ENCODE data around the gene MAP3K8.

MAP3K8 gene

GRCh38 chr10:30433730-30434272 lies at the start of gene MAP3K8:
TSS of gene MAP3K8 (plus strand) at chr10:30434184. CDS start at chr10:30438939, 4,755 bp downstream.
- Histone ChIP-seq H3K36me3 (ENCODE audit: control insufficient read depth, insufficient read depth, low read length) (no peaks in the 10 kb centered on the region), H3K4me3 (ENCODE audit: low read length) (peak within 1 kb of the TSS; percentile 53; the same call in 1 of the 2 replicates), H3K27ac (ENCODE audit: low read length) (no peak within 1 kb of the TSS), H3K4me1 (ENCODE audit: control insufficient read depth, insufficient read depth, low read length) (peaks cover 5% of the 10 kb centered on the region), H3K9me3 (ENCODE audit: control insufficient read depth, insufficient read depth, low read length) (no peaks in the 10 kb centered on the region), H3K27me3 (ENCODE audit: control insufficient read depth, insufficient read depth, low read length) (peaks cover 5% of the 10 kb centered on the region)
- DNase-seq (ENCODE audit: low read depth, low spot score): peak; percentile 45
- WGBS (ENCODE audit: insufficient coverage, insufficient read length): no CpG with 5 or more reads among the region's 56 CpGs

DNA sequence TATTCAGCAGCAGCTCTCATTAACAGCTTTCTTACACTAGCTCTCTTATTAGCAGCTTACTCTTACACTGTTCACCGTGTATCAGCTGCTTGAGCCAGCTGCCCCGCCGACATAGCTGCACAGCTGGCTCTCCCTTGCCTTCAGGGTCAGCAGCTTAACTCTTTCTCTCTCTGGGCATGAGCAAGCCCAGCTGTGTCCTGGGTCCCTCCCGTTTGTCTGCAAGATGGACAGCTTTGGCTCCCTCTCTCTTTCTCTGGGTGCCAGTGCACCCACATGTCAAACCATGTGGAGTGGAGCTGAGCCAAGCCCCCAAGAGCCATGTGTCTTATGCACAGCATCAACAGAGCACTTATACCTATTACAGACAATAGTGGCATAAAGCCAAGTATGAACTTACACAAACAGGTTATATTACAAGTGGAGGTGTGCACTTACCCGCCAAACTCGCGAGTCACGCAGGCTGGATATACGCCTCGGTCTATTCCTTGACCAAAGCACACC lies 49.2 kb upstream of the MAP3K8 start:
- Histone ChIP-seq H3K27ac (ENCODE audit: low read length) (no peak overlapping the region), H3K36me3 (ENCODE audit: control insufficient read depth, insufficient read depth, low read length) (no peaks in the 10 kb centered on the region), H3K9me3 (ENCODE audit: control insufficient read depth, insufficient read depth, low read length) (no peaks in the 10 kb centered on the region), H3K4me1 (ENCODE audit: control insufficient read depth, insufficient read depth, low read length) (no peaks in the 10 kb centered on the region), H3K4me3 (ENCODE audit: low read length) (no peak overlapping the region), H3K27me3 (ENCODE audit: control insufficient read depth, insufficient read depth, low read length) (no peaks in the 10 kb centered on the region)
- no peak for DNase-seq (ENCODE audit: low read depth, low spot score)
- WGBS (ENCODE audit: insufficient coverage, insufficient read length): no CpG with 5 or more reads among the region's 10 CpGs

DNA sequence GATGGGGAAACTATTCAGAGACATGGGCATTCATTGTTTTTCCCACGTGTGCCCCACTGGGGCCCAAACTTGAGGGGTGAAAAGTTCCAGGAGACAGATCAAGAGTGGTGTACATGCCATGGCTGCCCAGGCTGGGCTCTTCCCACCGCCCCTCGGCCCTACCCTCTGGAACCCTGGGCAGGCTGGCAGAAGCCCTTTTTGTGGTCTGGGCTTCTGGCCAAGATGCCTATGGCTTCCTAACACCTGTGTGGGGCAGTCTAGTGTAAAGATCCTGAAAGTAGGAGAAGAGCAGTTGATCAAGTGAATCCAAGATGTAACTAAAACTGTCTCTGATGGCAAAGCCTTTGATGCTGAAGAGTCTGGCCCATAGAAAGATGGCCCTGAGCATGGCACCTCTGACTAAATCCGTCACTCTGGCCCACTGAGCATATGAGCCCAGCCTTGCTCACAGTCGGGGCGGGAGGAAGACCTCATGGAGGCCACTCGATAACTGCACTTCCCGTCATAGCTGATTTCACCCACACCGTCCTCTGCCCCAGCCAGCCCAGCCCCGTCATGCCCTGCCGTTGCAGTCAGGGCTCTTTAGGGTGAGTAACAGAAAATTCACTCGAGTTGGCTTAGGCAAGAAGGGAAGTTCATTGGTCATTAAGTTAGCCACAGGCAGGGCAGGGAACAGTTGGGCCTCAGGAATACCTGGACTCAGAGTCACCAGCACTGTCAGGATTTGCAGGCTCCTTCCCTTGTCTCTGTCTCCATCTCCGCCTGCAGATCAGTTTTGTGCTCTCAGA lies 47.0 kb upstream of the MAP3K8 start:
- H3K27ac ChIP-seq (ENCODE audit: low read length): no peak overlapping the region
- DNase-seq (ENCODE audit: low read depth, low spot score): no peak
- no peak overlapping the region for H3K4me3 ChIP-seq (ENCODE audit: low read length)
- no peaks in the 10 kb centered on the region for H3K27me3 ChIP-seq (ENCODE audit: control insufficient read depth, insufficient read depth, low read length)
- H3K4me1 ChIP-seq (ENCODE audit: control insufficient read depth, insufficient read depth, low read length): no peaks in the 10 kb centered on the region
- H3K36me3 ChIP-seq (ENCODE audit: control insufficient read depth, insufficient read depth, low read length): no peaks in the 10 kb centered on the region
- H3K9me3 ChIP-seq (ENCODE audit: control insufficient read depth, insufficient read depth, low read length): no peaks in the 10 kb centered on the region
- WGBS (ENCODE audit: insufficient coverage, insufficient read length): no CpG with 5 or more reads among the region's 13 CpGs

DNA sequence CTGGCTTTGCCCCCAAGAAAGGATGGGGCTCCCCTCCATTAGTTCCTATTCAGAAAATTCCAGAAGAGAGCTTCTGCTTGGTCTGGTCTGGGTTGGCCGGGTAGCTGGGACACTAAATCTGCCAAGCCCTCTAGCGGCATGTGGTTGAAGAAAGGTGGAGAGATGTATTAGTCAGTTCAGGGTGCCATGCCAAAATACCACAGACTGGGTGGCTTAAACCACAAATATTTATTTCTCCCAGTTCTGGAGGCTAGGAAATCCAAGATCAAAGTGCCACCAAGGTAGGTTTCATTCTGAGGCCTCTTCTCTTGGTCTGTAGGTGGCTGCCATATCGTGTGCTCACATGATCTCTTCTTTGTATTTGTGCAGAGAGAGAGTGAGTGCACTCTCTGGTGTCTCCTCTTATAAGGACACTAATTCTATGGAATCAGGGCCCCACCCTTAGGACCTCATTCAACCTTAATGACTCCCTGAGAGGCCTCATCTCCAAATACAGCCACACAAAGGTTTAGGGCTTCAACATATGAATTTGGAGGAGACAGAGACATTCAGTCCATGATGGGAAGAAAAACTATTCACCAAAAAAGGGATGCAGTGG lies 46.2 kb upstream of the MAP3K8 start:
- no CpG with 5 or more reads among the region's 3 CpGs for WGBS (ENCODE audit: insufficient coverage, insufficient read length)
- H3K27me3 ChIP-seq (ENCODE audit: control insufficient read depth, insufficient read depth, low read length): no peaks in the 10 kb centered on the region
- no peaks in the 10 kb centered on the region for H3K36me3 ChIP-seq (ENCODE audit: control insufficient read depth, insufficient read depth, low read length)
- DNase-seq (ENCODE audit: low read depth, low spot score): no peak
- no peaks in the 10 kb centered on the region for H3K9me3 ChIP-seq (ENCODE audit: control insufficient read depth, insufficient read depth, low read length)
- H3K27ac ChIP-seq (ENCODE audit: low read length): no peak overlapping the region
- peaks cover 2% of the 10 kb centered on the region; the same call in 1 of the 2 replicates for H3K4me1 ChIP-seq (ENCODE audit: control insufficient read depth, insufficient read depth, low read length)
- no peak overlapping the region for H3K4me3 ChIP-seq (ENCODE audit: low read length)

DNA sequence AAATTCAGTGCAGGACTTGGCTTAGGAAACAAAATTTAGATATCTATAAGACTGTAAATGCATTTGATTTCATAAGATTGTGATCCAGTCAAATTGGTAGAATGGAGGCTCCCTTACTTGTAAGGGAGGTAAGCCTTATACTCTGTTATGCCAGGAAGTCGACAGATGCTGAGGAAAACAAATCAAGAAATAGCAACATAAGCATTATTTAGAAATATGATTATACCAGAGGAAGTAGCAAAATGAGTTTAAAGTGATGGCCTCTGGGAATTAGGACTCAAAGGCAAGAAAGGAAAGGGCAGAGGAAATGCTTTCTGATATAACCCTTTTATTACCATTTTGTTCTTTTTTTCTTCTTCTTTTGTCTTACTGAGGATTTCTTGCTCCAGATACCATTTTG lies 44.4 kb upstream of the MAP3K8 start:
- no CpG with 5 or more reads among the region's 1 CpG for WGBS (ENCODE audit: insufficient coverage, insufficient read length)
- Histone ChIP-seq H3K27me3 (ENCODE audit: control insufficient read depth, insufficient read depth, low read length) (no peaks in the 10 kb centered on the region), H3K4me3 (ENCODE audit: low read length) (no peak overlapping the region), H3K9me3 (ENCODE audit: control insufficient read depth, insufficient read depth, low read length) (no peaks in the 10 kb centered on the region), H3K36me3 (ENCODE audit: control insufficient read depth, insufficient read depth, low read length) (no peaks in the 10 kb centered on the region), H3K27ac (ENCODE audit: low read length) (no peak overlapping the region), H3K4me1 (ENCODE audit: control insufficient read depth, insufficient read depth, low read length) (peaks cover 2% of the 10 kb centered on the region; the same call in 1 of the 2 replicates)
- no peak for DNase-seq (ENCODE audit: low read depth, low spot score)

DNA sequence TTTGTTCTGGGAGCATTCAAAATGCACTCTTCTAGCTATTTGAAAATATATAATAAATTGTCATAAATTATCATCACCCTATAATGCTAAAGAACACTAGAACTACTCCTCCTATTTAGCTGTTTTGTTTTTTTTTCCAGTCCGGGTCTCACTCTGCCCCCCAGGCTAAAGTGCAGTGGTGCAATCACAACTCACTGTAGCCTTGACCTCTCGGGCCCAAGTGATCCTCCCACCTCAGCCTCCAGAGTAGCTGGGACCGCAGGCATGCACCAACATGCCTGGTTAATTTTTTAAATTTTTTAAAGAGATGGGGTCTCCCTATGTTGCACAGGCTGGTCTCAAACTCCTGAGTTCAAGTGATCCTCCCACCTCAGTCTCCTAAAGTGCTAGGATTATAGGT lies 43.8 kb upstream of the MAP3K8 start:
- DNase-seq (ENCODE audit: low read depth, low spot score): no peak
- no CpG with 5 or more reads among the region's 3 CpGs for WGBS (ENCODE audit: insufficient coverage, insufficient read length)
- H3K27me3 ChIP-seq (ENCODE audit: control insufficient read depth, insufficient read depth, low read length): no peaks in the 10 kb centered on the region
- H3K4me1 ChIP-seq (ENCODE audit: control insufficient read depth, insufficient read depth, low read length): peaks cover 2% of the 10 kb centered on the region; the same call in 1 of the 2 replicates
- H3K27ac ChIP-seq (ENCODE audit: low read length): no peak overlapping the region
- no peaks in the 10 kb centered on the region for H3K36me3 ChIP-seq (ENCODE audit: control insufficient read depth, insufficient read depth, low read length)
- no peak overlapping the region for H3K4me3 ChIP-seq (ENCODE audit: low read length)
- H3K9me3 ChIP-seq (ENCODE audit: control insufficient read depth, insufficient read depth, low read length): no peaks in the 10 kb centered on the region

DNA sequence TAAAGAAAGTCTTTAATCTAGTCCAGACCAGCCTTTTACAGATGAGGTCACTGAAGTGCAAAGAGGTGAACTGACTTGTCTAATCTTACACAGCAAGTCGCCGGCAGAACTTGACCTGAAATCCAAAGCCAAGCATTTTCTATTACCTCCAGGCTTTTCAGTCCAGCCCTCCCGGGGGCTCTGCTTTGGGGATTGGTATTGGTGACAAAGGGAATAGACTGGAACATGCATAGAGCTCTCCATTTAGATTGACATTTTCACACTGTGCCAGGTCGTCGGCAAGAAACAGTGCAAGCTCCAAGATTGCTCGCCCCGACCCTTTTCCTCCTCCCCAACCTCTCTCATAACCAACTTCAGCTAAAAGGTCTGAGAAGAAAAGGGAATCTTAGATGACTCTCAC lies 42.7 kb upstream of the MAP3K8 start:
- Histone ChIP-seq H3K4me3 (ENCODE audit: low read length) (no peak overlapping the region), H3K27ac (ENCODE audit: low read length) (no peak overlapping the region), H3K36me3 (ENCODE audit: control insufficient read depth, insufficient read depth, low read length) (no peaks in the 10 kb centered on the region), H3K9me3 (ENCODE audit: control insufficient read depth, insufficient read depth, low read length) (no peaks in the 10 kb centered on the region), H3K27me3 (ENCODE audit: control insufficient read depth, insufficient read depth, low read length) (no peaks in the 10 kb centered on the region), H3K4me1 (ENCODE audit: control insufficient read depth, insufficient read depth, low read length) (peaks cover 2% of the 10 kb centered on the region; the same call in 1 of the 2 replicates)
- DNase-seq (ENCODE audit: low read depth, low spot score): no peak
- WGBS (ENCODE audit: insufficient coverage, insufficient read length): no CpG with 5 or more reads among the region's 7 CpGs

- peak; percentile 57 for DNase-seq (ENCODE audit: low read depth, low spot score)
- Histone ChIP-seq H3K4me3 (ENCODE audit: low read length) (no peak overlapping the region), H3K4me1 (ENCODE audit: control insufficient read depth, insufficient read depth, low read length) (peaks cover 2% of the 10 kb centered on the region; the same call in 1 of the 2 replicates), H3K9me3 (ENCODE audit: control insufficient read depth, insufficient read depth, low read length) (no peaks in the 10 kb centered on the region), H3K27ac (ENCODE audit: low read length) (no peak overlapping the region), H3K27me3 (ENCODE audit: control insufficient read depth, insufficient read depth, low read length) (no peaks in the 10 kb centered on the region), H3K36me3 (ENCODE audit: control insufficient read depth, insufficient read depth, low read length) (no peaks in the 10 kb centered on the region)
- WGBS (ENCODE audit: insufficient coverage, insufficient read length): no CpG with 5 or more reads among the region's 17 CpGs
Measured at GRCh38 chr10:30392564-30392990, 41.4 kb upstream of the MAP3K8 start.

DNA sequence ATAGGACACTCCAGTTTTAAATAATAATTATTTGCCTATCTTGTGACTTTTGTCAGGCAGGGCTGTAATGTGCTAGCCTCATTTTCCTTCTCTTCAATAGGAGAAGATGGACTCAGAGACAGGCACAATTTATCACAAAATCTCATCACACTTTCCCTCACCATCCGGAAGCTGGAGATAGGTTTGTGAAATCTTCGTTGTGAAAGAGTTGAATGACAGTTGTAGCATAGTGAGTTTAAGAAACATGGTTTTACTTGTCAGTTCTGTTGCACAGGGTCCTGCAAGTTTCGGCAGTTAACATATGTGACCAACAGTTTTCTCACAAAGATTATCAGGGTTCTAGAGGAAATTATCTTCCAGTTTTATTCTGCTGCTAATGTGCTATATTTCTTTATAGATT lies 37.7 kb upstream of the MAP3K8 start:
- WGBS (ENCODE audit: insufficient coverage, insufficient read length): no CpG with 5 or more reads among the region's 3 CpGs
- no peaks in the 10 kb centered on the region for H3K27me3 ChIP-seq (ENCODE audit: control insufficient read depth, insufficient read depth, low read length)

DNA sequence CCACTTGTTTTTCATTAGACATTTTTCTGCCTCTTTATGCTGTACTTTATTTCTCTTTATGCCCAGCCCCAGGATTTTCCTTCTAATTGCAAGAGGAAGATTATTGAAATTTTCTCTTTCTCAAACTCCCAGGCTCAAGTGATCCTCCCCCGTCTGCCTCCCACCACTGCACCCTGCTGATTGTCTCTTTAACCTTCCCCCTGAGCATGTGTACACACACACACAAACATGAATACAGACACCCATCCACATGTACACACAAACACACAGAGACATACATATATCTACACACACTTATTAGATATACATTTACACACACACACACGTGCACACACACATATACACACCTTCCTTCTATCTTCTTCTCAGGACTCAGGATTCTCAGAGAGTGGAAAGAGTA lies 37.3 kb upstream of the MAP3K8 start:
- H3K9me3 ChIP-seq (ENCODE audit: control insufficient read depth, insufficient read depth, low read length): no peaks in the 10 kb centered on the region
- no peak overlapping the region for H3K27ac ChIP-seq (ENCODE audit: low read length)
- H3K4me3 ChIP-seq (ENCODE audit: low read length): no peak overlapping the region
- no peaks in the 10 kb centered on the region for H3K27me3 ChIP-seq (ENCODE audit: control insufficient read depth, insufficient read depth, low read length)
- H3K4me1 ChIP-seq (ENCODE audit: control insufficient read depth, insufficient read depth, low read length): peaks cover 2% of the 10 kb centered on the region
- no CpG with 5 or more reads among the region's 2 CpGs for WGBS (ENCODE audit: insufficient coverage, insufficient read length)
- no peaks in the 10 kb centered on the region for H3K36me3 ChIP-seq (ENCODE audit: control insufficient read depth, insufficient read depth, low read length)
- DNase-seq (ENCODE audit: low read depth, low spot score): no peak

More for the DNA sequence above, 37.7 kb upstream of the MAP3K8 start:
- no peak overlapping the region for H3K27ac ChIP-seq (ENCODE audit: low read length)
- H3K4me1 ChIP-seq (ENCODE audit: control insufficient read depth, insufficient read depth, low read length): peaks cover 2% of the 10 kb centered on the region
- no peak for DNase-seq (ENCODE audit: low read depth, low spot score)
- no peaks in the 10 kb centered on the region for H3K9me3 ChIP-seq (ENCODE audit: control insufficient read depth, insufficient read depth, low read length)
- H3K36me3 ChIP-seq (ENCODE audit: control insufficient read depth, insufficient read depth, low read length): no peaks in the 10 kb centered on the region
- H3K4me3 ChIP-seq (ENCODE audit: low read length): no peak overlapping the region

Measured in iPS DF 6.9 (cell line).